ENCODE measurements around the gene S100A6.

- TF ChIP-seq, protein P1, sequence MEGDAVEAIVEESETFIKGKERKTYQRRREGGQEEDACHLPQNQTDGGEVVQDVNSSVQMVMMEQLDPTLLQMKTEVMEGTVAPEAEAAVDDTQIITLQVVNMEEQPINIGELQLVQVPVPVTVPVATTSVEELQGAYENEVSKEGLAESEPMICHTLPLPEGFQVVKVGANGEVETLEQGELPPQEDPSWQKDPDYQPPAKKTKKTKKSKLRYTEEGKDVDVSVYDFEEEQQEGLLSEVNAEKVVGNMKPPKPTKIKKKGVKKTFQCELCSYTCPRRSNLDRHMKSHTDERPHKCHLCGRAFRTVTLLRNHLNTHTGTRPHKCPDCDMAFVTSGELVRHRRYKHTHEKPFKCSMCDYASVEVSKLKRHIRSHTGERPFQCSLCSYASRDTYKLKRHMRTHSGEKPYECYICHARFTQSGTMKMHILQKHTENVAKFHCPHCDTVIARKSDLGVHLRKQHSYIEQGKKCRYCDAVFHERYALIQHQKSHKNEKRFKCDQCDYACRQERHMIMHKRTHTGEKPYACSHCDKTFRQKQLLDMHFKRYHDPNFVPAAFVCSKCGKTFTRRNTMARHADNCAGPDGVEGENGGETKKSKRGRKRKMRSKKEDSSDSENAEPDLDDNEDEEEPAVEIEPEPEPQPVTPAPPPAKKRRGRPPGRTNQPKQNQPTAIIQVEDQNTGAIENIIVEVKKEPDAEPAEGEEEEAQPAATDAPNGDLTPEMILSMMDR (IDR thresholded peaks at IDR 0.05; ENCODE audit: borderline replicate concordance, extremely low read depth, low read length, poor library complexity, severe bottlenecking), result no peak
- TF ChIP-seq EZH2 (IDR thresholded peaks at IDR 0.05; ENCODE audit: borderline replicate concordance, low read depth, low read length, severe bottlenecking), result no peak
Measured at GRCh38 chr1:153509036-153509435, 26.8 kb downstream of the S100A6 start.

All from DND-41 (cell line).